ENCODE results near the gene PXDN. TPM values are rescaled to one million over a fixed set of nuclear protein-coding genes. Genes with fewer than 3 reads are reported as not detected.

The PXDN gene
- total RNA-seq, 2 donors from 2014 or later, result 9.5 to 20.0 TPM

DNA sequence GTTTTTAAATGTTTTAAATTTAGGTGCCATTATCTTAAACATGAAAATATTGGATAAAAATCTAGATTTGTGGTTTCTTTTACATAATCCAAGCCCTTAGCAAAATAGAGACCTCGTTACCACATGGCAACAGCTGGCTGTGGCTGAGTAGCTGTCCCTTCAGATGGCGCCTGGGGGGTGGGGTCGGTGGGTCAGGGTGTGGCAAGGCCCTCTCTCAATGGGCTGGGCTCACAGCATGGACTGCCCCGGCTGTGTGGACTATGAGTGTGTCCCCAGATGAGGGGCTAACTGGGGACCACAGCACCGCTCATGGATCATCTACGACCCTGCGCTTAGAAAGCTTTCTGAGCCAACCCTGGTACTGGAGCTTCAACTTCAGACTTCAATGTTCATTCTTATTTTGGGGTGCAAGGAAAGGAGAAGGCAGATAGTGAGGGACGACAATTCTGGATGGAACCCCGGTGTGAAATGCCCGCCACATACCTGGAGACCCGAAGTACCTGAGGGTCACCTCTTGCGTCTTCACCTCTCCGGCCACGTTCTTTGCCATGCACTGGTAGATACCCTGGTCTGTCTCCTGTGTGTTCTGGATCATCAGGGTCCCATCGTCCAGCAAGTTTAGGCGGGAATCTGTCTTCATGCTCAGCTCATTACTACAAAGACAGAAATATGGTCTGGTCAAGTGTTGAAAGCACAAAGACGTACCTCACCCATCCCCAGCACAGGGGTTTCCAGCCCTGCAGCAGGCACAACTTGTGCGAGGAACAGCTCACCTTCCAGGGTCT is 71.0 kb downstream of the PXDN start:
- no peaks in the 10 kb centered on the region for H3K36me3 ChIP-seq
- no peak for DNase-seq

DNA sequence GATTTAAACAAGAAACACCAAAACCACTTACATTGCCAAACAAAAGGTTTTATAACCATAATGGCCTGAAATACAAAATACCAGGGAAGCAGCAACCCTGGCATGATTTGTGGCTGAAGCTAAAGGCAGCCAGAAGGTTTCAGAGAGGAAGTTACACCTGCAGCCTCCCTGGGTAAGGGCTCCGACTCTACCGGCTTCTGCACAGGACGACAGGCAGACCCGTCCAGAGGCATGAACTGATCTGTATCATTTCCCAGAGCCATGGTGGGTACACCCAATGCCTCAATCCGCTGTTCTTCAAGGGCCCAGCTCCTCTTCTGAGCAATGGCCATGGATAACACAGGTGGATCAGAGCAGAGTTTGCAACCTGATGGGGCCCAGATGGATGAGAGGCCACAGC is 71.6 kb downstream of the PXDN start:
- TF ChIP-seq, protein P1, sequence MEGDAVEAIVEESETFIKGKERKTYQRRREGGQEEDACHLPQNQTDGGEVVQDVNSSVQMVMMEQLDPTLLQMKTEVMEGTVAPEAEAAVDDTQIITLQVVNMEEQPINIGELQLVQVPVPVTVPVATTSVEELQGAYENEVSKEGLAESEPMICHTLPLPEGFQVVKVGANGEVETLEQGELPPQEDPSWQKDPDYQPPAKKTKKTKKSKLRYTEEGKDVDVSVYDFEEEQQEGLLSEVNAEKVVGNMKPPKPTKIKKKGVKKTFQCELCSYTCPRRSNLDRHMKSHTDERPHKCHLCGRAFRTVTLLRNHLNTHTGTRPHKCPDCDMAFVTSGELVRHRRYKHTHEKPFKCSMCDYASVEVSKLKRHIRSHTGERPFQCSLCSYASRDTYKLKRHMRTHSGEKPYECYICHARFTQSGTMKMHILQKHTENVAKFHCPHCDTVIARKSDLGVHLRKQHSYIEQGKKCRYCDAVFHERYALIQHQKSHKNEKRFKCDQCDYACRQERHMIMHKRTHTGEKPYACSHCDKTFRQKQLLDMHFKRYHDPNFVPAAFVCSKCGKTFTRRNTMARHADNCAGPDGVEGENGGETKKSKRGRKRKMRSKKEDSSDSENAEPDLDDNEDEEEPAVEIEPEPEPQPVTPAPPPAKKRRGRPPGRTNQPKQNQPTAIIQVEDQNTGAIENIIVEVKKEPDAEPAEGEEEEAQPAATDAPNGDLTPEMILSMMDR (IDR thresholded peaks at IDR 0.05), result no peak
- Histone ChIP-seq H3K9me3 (no peaks in the 10 kb centered on the region), H3K4me3 (no peak overlapping the region), H3K27me3 (no peaks in the 10 kb centered on the region), H3K9ac (ENCODE audit: low read depth in 2 of 2, low read length in 2 of 2) (no peak overlapping the region), H3K4me1 (no peaks in the 10 kb centered on the region), H3K36me3 (no peaks in the 10 kb centered on the region), H3K27ac (no peak overlapping the region)
- intact Hi-C loops (cut with DNase I), result loop anchor here (10.0 kb wide), 1 partner anchor 72 kb away; the partner anchor contains the start of gene PXDN
- no peak for DNase-seq

More for the DNA sequence above, 71.0 kb downstream of the PXDN start:
- H3K27ac ChIP-seq, result no peak overlapping the region
- no peak overlapping the region for H3K9ac ChIP-seq (ENCODE audit: low read depth in 2 of 2, low read length in 2 of 2)
- H3K4me3 ChIP-seq, result no peak overlapping the region
- TF ChIP-seq, protein P1 (IDR thresholded peaks at IDR 0.05), result no peak
- no peaks in the 10 kb centered on the region for H3K9me3 ChIP-seq
- intact Hi-C loops (cut with DNase I), result loop anchor here (10.0 kb wide), 1 partner anchor 71 kb away; the partner anchor contains the start of gene PXDN
- no peaks in the 10 kb centered on the region for H3K27me3 ChIP-seq
- H3K4me1 ChIP-seq, result no peaks in the 10 kb centered on the region

DNA sequence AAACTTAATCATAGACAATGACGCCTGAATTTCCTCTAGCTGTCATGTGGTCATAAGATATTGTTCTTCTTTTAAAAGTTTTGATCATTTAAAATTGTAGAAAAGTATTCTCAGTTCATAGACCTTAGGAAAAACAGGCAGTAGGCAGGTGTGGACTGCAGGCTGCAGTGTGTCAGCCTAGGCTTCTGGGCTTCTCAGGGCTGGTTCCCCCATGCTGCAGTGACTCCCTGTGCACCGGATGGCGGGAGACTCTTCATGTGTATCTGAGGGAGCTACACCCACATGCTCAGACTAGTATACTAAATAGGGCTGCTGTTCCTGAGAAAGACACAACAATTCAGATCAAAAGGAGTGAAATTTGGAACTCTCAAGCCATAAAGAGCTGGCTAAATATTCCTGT is 72.4 kb downstream of the PXDN start:
- H3K9me3 ChIP-seq, result no peaks in the 10 kb centered on the region
- H3K36me3 ChIP-seq, result no peaks in the 10 kb centered on the region
- no peak overlapping the region for H3K27ac ChIP-seq
- TF ChIP-seq, protein P1 (IDR thresholded peaks at IDR 0.05), result no peak
- no peaks in the 10 kb centered on the region for H3K4me1 ChIP-seq
- no peak for DNase-seq
- no peak overlapping the region for H3K4me3 ChIP-seq
- intact Hi-C loops (cut with DNase I), result loop anchor here (10.0 kb wide), 1 partner anchor 73 kb away; the partner anchor contains the start of gene PXDN
- no peaks in the 10 kb centered on the region for H3K27me3 ChIP-seq
- H3K9ac ChIP-seq (ENCODE audit: low read depth in 2 of 2, low read length in 2 of 2), result no peak overlapping the region

DNA sequence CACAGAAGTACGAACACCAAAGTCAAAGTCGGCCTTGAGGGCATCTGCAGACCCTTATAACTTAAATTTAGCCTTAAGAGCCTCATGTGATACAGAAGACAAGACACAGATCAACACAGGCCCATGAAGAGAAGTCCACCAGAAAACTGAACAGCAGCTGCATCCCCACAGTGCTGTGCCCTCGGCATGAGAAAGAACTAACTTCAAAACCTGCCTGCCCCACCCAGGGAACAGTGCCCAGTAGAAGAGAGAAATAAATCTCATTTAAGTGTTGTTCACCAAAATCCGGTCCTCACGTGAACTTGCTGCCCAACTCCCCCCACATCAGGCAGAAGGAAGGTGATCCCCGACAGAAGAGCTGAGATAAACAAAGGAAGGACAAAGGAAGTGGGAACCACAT is 73.7 kb downstream of the PXDN start:
- H3K27ac ChIP-seq, result no peak overlapping the region
- H3K9ac ChIP-seq (ENCODE audit: low read depth in 2 of 2, low read length in 2 of 2), result peak overlapping the region in 1 of 2 donors; percentile 24
- DNase-seq, result peak; percentile 15
- TF ChIP-seq, protein P1 (IDR thresholded peaks at IDR 0.05), result no peak
- no peaks in the 10 kb centered on the region for H3K27me3 ChIP-seq
- H3K36me3 ChIP-seq, result no peaks in the 10 kb centered on the region
- no peak overlapping the region for H3K4me3 ChIP-seq
- intact Hi-C loops (cut with DNase I), result loop anchor here (10.0 kb wide), 1 partner anchor 74 kb away; the partner anchor contains the start of gene PXDN
- H3K9me3 ChIP-seq, result no peaks in the 10 kb centered on the region
- no peaks in the 10 kb centered on the region for H3K4me1 ChIP-seq

DNA sequence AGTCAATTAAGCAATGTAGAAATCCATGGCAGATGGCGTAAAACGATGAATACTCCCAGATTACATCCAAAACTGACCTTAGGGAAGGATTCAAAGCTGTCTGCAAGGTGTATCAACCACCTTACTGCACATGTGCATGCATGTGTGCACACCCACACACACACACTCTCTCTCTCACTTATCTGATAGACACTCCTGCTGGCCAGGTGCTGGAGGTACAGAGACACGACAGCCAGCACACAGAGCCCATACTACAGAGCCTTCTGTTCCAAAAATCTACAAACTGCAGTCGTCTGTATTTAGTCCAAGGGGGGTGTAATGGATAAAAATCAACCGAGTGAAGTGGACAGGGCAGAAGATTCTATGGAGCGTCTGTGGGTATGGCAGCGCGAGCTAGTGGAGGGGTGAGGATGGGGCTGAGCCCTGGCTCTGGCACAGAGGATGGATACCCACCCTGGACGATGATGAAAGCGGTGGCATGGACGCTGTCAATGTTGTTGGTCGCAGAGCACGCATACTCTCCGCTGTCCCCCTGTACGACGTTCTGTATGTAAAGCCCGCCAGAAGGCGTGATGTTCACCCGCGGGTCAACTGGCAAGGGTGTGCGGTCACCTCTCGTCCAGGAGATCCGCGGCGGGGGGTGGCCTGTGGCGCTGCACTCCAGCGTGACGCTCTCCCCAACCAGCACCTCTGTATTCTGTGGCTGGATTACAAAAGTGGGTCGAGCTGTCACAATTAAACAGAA is 78.4 kb downstream of the PXDN start:
- no peak for DNase-seq

More for the DNA sequence above, 78.4 kb downstream of the PXDN start:
- H3K27me3 ChIP-seq, result no peaks in the 10 kb centered on the region
- TF ChIP-seq, protein P1 (IDR thresholded peaks at IDR 0.05), result no peak
- no peaks in the 10 kb centered on the region for H3K9me3 ChIP-seq
- H3K4me3 ChIP-seq, result no peak overlapping the region
- intact Hi-C loops (cut with DNase I), result no loop called here
- H3K27ac ChIP-seq, result no peak overlapping the region
- H3K36me3 ChIP-seq, result no peaks in the 10 kb centered on the region
- no peaks in the 10 kb centered on the region for H3K4me1 ChIP-seq
- no peak overlapping the region for H3K9ac ChIP-seq (ENCODE audit: low read depth in 2 of 2, low read length in 2 of 2)
